Suppressor macrophage treated with lipopolysaccharide for 1 hour (primary cell): ENCODE measurements around the gene TP53.
A peak's percentile ranks its signal among the peaks of the same experiment; 100 is the strongest.

ENCODE experiments used
- DNase-seq, 3 donors: peaks; one replicate each; pipeline ENCODE4 v3.0.0-alpha.2; 2020 to 2022

The TP53 gene

DNA sequence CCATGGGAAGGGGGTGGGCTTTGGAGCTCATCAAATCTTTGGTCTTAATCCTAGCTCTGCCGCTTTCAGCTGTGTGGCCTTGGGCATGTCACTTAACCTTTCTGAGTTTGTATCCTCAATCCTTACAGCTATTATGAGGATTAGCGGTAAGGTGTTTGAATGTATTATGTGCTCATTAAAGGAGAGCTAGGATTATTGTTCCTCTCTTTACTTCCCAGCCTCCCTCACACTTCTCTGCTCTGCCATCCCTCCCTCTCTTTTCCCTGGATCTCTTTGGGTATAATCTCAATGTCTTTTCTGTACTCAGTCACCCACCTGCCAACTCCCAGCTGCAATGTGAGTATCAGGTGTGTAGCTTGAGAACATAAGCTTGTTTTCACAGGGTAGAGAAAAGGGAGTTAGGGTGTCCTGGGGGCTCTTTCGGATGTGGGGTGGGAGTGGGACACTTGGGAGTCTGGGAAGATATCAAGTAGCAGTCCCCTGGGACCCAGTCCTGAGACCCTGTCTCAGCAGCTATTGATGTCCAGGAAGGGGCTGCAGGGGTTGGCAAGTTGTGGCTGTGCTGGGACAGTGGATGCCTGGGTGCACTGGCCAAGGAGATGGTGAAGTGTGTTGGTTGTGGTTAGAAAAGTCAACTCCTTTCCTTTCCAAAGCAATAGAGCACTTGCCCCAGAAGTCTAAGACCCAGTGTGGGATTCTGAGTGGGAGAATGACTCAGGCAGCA lies 19.5 kb upstream of the TP53 start:
- no peak for DNase-seq

DNA sequence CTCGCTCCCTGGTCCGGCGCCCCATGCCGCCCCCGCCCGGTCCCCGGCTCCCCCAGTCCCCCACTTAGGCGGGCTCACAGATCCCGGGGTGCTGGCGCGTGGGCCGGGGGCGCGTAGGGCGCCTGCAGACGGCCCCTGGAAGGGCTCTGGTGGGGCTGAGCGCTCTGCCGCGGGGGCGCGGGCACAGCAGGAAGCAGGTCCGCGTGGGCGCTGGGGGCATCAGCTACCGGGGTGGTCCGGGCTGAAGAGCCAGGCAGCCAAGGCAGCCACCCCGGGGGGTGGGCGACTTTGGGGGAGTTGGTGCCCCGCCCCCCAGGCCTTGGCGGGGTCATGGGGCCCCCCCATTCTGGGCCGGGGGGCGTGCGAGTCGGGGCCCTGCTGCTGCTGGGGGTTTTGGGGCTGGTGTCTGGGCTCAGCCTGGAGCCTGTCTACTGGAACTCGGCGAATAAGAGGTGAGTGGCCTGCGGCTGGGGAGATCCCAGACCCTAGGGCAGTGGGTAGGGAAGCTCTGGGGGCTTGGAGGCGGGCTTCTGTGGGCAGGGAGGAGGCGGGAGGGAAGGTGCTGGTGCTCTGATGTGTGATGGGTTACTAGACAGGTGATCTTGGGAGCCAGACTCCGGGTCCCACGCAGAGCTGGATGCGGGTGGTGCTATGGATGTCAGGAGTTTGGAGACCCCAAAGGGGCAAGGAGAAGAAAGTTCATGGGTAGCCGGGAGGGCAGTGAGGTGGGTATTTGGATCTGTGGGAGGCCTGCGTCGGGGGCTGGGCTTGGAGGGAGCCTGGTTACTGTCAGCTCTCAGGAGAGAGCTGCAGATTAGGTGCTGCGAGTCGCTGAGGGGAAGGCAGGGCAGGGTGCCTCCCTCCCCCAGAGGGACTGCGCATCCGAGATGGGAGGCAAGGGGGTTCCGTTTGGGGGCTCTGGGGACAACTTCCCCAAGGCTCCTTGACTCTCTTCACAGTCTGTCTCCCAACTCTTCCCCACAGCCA lies 18.3 kb upstream of the TP53 start:
- no peak for DNase-seq

DNA sequence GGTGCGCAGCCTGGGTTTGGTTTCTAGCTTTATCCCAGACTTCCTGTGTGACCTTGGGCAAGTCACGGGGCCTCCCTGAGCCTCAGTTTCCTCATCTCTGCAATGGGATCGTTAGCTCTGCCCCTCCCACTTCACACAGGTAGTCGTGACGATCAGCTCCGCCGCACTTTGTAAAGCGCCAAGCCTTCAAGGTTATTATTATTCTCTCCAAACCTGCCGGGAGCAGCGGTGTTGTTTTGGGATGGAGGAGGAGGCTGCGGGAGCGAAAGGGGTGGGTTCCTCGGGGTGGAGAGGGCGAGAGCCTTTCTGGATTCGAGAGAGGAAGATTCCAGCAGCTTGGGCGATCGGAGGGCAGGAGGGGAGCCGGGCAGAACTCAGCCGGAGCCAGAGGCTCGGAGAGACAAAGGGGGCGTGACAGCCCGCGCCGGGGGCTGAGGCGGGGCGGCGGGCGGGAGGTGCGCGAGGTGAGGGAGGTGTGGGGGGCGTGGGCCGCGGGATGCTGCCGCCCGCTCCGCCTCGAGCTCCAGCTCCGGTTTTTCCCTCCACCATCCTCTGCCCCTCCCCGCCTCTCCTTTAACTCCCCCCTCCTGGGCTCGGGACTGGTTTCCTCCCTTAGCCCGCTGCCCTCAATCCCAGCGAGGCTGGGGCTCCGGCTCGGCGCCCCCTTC lies 17.4 kb upstream of the TP53 start, which contains the start of gene EFNB3:
EFNB3 (plus strand) TSS at position 602 of the 668 bp plus-strand sequence. CDS start 397 bp downstream, outside the sequence.
- DNase-seq: no peak

DNA sequence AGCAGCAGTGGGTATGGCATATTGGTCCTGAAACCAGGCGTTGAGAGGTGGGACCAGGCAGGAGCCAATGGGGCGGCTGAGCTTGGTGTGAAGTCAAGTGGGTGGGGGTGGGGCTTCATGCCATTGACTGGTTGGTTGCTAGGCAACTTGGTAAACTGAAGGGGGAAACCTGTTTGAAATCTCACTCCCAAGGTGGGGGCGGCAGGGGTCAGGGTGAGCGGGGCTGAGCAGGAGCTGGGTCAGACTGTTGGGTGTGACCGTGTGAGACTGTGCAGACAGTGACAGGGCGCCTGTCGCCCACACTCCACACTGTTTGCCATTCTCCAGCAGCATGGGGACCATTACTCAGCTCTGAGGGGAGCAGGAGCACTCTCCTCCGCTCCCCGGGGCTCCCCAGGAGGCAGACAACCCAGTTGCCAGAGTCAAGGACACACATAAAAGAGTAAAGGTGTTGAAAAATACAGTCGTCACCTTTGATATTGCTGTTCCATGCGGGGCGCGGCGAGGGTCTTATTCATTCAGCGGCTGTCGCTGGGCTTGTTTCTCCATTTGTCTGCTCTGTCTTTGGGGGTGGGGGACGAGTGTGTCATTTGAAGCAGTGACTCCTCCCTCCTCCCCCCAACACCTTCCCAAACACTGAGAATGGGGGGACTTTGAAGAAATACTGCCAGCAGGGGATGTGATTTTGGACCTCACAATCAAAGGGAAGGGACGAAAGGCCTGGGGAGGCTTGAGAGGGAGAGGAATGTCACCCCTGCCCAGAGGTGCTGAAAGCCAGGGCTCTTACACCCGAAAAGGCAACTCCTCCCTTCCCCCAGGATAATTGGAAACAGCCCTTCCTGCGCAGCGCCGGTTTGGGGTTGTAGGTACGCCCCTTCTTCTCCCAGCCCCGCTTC lies 16.5 kb upstream of the TP53 start:
- DNase-seq: no peak

DNA sequence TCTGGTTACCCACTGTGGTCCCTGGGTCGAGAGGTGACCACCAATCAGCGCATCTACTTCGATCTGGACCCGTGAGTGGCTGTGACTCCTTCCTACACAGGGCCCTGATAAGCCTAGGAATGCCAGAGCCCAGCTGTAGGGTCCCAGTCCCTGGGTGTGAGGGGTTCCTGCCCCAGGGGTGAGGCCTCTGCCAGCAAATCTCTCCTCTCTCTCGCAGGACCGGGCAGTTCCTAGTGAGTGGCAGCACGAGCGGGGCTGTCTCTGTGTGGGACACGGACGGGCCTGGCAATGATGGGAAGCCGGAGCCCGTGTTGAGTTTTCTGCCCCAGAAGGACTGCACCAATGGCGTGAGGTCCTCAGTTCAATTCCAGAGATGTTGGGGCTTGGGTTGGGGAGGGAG lies 15.5 kb upstream of the TP53 start:
- DNase-seq: no peak

DNA sequence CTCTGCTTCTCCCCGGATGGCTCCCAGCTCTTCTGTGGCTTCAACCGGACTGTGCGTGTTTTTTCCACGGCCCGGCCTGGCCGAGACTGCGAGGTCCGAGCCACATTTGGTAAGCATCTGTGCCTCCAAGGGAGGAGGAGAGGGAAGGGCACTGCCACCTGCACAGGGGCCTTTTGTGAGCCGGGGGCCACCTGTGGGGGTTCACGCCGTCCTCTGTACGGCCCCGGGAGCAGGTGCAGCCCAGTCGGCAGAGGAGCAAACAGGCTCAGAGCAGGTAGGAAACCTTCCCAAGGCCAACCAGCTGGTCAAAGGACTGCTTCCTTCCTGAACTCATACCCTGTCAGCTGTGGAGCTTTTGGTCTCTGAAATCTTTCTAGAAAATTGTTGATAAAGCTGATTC lies 14.4 kb upstream of the TP53 start:
- no peak for DNase-seq

DNA sequence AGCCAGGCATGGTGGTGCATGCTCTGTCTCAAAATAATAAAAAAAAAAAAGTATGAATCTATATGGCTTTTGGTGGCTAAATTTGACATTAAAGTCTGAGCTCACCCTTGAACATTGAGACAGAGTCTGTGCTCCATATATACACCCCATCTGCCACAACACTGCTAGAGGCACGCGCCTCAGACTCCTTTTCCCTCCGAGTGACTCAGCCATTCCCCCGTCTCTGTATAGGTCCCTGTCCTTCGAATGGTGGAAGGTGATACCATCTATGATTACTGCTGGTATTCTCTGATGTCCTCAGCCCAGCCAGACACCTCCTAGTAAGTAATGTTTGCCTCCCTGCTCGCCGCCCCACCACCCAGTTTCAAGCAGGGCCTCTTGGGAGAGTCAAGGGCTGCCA lies 13.2 kb upstream of the TP53 start:
- no peak for DNase-seq

DNA sequence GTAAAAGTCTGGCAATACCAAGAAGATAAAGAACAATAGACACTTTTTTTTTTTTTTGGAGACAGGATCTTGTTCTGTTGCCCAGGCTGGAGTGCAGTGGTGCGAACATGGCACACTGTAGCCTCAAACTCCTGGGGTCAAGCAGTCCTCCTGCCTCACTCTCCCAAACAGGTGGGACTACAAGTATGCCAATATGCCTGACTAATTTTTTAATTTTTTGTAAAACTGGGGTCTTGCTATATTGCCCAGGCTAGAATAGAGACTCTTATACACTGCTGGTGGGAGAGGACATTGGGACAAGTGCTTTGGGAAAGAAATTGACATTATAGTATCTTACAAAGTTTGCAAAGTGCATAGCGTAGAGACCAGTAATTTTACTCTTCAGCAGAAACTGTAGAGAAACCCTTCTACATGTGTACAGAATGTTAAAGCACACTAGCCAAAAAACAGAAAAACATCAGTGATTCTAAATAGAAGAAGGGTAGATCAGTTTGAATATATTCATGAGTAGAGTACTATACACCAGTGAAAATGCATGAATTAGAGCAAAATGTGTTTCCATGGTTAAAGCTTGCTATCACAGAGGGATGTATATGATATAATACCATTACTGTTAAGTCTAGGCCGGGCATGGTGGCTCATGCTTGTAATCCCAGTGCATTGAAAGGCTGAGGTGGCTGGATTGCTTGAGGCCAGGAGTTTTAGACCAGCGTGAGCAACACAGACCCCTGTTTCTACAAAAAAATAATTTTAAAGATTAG lies 10.7 kb upstream of the TP53 start:
- DNase-seq: no peak

DNA sequence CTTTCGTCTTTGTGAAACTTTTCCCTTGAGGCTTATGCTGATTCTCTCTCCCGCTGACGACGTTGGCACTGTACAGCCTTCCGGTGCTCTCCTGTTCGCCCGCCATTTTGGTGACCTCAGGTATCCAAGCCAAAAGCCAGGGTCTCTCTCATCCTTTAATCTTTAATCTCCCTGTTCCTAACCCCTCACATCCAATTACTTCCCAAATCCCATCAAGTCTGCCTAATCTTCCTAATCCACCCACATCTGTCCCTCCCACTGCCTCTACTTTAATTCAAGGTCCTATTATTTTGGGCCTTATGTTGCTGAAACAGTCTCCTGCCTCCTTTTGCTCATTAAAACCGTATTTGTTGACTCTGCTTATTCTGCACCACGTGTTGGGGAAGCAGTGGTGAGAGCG lies 8.3 kb upstream of the TP53 start:
- no peak for DNase-seq

DNA sequence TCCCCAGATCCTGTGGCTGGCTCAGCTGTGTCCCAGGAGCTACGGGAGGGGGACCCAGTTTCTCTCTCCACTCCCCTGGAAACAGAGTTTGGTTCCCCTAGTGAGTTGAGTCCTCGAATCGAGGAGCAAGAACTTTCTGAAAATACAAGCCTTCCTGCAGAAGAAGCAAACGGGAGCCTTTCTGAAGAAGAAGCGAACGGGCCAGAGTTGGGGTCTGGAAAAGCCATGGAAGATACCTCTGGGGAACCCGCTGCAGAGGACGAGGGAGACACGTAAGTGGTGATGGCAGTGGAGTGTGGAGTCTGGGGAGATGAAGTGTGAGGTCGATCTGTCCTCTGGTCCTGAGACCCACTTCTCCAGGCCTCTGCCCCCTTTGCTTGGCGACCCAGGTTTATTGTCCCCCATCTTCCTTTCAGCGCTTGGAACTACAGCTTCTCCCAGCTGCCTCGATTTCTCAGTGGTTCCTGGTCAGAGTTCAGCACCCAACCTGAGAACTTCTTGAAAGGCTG lies 1.6 kb upstream of the TP53 start:
- no peak for DNase-seq

DNA sequence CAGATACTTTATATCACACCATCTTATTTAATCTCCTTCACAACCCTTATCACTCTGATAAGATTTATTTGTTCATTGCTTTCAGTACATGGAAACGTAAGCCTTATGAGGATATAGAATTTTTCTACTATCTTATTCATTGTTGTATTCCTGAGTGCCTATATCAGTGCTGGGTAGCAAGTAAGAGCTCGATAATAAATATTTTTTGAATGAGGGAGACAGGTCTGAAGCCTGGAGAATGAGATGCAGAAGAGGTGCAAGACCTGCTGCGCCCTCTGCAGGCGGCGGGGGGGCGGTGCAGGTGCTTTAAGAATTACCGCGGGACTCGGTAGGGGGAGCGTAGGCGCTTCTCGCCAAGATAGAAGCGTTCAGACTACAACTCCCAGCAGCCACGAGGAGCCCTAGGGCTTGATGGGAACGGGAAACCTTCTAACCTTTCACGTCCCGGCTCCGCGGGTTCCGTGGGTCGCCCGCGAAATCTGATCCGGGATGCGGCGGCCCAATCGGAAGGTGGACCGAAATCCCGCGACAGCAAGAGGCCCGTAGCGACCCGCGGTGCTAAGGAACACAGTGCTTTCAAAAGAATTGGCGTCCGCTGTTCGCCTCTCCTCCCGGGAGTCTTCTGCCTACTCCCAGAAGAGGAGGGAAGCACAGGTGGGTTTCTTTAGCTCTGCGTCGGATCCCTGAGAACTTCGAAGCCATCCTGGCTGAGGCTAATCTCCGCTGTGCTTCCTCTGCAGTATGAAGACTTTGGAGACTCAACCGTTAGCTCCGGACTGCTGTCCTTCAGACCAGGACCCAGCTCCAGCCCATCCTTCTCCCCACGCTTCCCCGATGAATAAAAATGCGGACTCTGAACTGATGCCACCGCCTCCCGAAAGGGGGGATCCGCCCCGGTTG lies 868 bp upstream of the TP53 start, which contains the start of gene WRAP53:
WRAP53 (plus strand) TSS at position 570 of the 900 bp plus-strand sequence; CDS start at position 742, 172 bp downstream.
- peak; percentile 97 to 99 (median 98) for DNase-seq

DNA sequence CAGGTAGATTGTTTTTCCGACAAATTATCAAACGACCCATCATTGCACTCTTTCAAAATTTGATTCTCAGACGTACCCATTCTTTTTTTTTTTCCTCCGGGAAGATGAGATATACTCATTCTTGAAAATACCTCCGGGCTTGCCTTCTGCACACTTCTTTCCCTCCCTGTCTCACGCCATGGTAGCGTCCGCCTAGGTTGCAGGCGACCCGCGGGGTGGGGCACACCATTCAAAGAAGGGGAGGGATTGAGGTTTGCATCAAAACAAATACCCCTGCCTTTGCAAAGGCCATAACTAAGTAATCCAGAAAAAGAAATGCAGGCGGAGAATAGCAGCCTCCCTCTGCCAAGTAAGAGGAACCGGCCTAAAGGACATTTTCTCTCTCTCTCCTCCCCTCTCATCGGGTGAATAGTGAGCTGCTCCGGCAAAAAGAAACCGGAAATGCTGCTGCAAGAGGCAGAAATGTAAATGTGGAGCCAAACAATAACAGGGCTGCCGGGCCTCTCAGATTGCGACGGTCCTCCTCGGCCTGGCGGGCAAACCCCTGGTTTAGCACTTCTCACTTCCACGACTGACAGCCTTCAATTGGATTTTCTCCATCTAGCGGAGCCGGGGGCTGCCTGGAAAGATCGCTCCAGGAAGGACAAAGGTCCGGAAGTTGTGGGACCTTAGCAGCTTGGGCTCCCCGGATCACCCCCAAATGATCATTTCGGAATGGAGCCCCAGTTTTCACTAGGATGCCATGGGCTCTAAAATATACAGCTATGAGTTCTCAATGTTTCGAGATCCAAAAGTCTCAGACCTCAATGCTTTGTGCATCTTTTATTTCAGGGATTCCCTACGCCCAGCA lies 843 bp downstream of the TP53 start:
- DNase-seq: peak; percentile 85 to 87 (median 85)

DNA sequence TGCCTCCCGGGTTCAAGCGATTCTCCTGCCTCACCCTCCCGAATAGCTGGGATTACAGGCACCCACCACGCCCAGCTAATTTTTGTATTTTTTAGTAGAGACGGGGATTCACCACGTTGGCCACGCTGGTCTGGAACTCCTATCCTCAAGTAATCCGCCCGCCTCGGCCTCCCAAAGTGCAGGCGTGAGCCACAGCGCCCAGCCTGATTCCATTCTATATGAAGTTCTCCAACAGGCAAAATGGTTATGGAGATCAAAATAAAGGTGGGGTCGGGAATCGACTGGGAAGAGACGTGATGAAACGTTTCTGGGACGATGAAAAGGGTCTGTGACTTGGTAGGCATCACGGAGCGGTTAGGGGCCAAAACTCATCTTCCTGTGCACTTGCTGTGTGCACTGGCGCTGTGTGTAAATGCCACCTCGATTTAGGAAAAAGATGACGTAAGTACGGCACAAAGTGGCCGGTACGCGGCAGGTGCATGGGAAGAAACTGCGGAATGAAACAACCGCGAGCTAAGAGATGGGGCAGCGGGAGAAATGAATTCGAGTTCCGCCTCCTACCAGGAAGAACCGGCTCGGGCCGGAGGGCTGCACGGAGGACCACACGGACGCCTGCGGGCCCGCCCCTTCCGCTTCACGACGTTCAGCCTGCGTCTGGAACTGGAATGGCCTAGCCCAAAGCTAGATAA lies 1.6 kb downstream of the TP53 start:
- DNase-seq: peak; percentile 96 to 97 (median 96)

DNA sequence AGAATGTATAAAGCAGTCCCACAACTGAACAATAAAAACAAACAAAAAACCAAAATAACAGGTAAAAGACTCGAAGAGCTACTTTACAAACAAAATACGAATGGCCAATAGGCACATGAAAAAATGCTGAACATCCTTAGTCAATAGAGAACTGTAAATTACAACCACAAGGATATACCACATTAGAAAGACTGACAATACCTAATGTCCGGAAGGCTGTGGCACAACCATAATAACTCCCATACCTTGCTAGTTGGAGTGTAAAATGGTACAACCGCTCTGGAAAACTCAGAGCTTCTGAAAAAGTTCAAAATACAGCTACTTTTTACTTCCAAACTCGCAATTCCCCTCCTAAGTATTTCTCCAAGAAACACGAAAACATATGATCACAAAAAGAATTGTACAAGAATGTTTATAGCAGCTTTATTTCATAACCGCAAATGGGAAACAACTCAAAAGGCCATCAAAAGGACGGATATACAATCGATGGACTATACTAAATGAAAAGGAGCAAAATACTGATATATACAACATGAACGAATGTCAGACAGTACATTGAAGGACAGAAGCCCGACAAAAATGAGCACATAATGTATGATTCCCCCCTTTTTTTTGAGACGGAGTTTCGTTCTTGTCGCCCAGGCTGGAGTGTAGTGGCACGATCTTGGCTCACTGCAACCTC lies 2.3 kb downstream of the TP53 start:
- DNase-seq: no peak

DNA sequence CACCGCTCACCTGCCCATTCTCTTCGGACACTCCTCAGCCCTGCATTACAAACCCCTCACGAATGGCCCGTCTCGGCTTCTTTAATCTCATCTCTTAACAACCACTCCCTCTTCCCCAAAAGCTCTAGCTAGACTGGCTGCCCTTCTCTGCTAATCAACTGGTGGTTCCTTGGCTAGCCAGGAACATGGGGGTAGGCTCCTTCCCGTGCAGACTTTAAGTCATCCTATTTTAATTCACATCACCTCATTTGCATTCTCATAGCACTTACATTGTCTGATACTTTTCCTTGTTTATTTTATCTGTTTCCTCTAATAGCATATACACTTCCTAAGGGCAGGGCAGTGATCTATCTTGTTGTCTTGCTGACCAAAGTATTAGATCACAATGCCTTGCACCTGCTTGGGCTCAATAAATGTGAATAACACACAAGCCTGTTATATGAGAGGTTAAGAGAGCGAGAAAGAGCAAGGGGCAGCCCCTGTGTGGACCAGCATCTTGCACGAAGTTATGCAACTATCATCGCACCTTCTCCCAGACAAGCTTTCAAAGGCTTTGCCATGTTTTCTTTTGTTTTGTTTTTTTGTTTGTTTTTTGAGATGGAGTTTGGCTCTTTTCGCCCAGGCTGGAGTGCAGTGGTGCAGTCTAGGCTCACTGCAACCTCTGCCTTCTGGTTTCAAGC lies 9.8 kb downstream of the TP53 start:
- no peak for DNase-seq

DNA sequence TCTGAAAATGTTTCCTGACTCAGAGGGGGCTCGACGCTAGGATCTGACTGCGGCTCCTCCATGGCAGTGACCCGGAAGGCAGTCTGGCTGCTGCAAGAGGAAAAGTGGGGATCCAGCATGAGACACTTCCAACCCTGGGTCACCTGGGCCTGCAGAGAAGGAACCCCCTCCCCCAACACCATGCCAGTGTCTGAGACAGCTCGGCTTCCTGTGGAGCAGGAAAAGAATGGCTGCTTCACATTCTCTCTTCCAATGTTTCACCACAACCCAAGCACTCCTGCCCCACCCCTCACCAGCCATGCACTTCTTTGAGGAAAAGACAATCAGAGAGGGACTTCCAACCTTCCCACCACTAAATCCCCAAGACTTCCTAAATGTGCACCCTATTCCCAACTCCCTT lies 10.8 kb downstream of the TP53 start:
- no peak for DNase-seq

DNA sequence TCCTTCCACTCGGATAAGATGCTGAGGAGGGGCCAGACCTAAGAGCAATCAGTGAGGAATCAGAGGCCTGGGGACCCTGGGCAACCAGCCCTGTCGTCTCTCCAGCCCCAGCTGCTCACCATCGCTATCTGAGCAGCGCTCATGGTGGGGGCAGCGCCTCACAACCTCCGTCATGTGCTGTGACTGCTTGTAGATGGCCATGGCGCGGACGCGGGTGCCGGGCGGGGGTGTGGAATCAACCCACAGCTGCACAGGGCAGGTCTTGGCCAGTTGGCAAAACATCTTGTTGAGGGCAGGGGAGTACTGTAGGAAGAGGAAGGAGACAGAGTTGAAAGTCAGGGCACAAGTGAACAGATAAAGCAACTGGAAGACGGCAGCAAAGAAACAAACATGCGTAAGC lies 12.4 kb downstream of the TP53 start:
- DNase-seq: no peak
